HG03342 (cell line): ENCODE results near the gene DNAJC8.

ENCODE experiments used
- ATAC-seq: cut with Tn5 transposase; IDR thresholded peaks from one replicate; pipeline ENCODE4 v1.9.1; 2021; ENCODE audit warnings: mild to moderate bottlenecking, moderate library complexity; ENCODE audit not compliant: unreplicated experiment

DNAJC8 gene

DNA sequence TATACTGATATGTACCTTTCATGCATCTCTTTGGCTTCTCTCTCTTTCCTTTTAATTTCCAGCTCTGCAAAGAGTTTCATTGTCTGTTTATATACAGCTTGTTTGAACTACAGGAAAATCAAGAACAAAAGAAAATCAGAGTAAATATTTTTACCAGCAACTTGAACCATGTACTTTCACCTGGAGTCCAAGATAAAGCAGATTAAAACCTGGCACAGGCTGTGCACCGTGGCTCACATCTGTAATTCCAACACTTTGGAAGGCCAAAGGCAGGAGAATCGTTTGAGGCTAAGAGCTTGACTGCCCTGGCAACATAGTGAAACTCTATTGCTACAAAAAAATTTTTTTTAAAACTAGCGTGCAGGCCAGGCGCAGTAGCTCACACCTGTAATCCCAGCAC lies 27.6 kb downstream of the DNAJC8 start:
- ATAC-seq = no peak

DNA sequence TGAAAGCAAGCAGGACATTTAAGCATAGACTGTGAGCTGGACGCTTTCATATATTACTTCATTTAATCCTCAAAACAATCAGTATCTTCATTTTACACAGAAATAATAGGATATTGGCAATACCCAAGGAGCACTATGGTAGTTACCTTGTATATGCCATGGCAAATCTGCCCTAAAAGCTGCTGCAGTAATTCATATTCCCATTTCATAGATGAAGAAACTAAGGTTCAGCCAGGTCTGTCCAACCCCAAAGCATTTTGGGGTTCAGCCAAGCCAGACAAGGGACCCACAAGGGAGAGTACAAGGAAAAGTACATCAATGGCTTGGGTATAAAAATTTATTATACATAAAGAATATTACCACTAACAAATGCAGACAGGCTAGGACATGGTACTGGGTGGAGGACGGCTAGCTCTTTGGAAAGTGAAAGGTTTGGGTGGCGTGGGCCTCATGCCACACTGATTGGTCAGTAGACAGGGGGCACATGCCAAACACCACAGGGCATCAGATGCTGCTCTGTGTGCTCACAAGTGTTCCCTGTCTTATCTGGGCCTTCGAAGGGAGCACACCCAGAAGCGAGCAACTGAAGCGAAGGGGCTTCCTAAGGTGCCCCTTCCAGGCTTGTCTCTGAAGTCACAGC lies 32.5 kb downstream of the DNAJC8 start:
- ATAC-seq = no peak

DNA sequence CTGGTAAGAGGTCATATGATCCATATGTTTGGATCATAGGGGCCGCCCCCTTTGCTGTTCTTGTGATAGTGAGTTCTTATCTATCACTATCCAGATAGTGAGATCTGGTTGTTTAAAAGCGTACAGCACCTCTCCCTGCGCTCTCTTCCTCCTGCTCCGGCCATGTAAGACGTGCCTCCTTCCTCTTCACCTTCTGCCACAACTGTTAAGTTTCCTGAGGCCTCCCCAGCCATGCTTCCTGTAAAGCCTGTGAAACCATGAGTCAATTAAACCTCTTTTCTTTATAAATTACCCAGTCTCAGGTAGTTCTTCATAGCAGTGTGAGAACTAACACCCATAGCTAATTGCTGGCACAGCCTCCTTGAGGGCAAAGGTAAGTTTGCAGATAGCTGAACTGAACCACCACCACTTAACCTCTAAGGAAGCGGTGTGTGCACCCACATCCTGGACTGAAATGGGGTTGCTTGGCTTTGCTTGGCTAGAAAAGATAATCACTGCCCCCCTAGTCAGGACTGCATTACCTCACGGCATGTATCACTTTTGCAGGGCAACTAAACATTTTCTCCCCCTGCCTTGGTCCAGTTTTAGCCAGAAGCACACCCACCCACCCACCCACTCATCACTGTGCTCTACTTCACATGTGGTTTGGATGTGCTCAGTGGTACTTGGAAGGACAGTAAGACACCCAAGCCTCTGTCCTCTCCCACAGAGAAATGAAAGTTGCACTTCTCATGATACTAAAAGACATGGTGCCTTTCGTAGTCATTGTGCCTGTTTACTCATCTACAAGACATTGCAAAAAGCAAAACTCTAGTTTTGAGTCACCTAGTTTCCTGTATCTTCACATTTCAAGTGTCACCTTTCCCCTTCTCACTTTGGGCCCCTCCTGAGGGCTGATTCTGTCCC lies 33.2 kb downstream of the DNAJC8 start:
- ATAC-seq = peak; percentile 88

DNA sequence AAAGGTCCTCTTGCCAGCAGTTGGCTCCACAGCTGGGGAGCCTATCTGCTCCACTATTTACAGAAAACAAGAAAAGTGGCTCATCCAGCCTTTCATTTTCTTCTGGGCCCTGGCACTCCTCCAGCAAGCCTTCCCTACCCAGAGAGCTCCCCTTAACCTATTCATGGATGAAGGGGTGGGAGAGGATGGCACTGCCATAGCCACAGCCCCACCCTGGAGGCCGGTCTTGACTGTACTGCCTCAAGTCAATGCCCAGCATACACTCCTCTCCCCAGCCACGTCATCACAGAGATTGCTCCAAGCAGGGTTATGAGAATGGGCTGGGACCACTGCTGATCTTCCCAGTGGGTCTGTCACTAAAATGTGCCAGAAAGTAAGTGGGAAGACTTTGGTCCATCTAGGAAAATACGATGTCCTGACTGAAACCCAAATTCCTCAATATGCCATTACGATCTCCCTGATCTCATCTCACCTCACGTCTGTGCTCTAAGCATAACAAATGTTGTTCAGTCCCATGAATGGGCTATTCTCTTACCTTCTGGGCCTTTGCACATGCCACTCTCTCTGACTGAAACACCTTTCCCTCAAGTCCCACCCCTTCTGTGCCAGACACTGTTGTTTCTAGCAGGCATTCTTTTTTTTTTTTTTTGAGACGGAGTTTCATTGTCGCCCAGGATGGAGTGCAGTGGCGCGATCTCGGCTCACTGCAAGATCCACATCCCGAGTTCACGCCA lies 35.0 kb downstream of the DNAJC8 start:
- no peak for ATAC-seq

DNA sequence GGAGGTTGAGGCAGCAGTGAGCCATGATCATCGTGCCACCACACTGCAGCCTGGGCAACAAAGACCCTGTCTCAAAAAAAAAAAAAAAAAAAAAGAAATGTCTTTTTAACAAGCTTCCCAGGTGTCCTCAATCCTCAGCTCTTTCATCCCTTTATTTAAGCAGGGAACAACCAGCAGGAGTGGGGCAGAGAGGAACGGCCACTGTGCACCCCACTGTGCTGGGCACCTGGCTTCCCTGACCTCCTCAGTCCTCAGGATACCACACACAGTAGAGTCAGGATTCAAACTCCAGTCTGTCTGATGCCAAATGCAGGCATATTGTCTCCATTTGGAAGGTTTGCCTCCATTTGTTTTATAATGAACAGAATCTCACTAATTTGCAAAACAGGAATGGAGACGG lies 36.5 kb downstream of the DNAJC8 start:
- no peak for ATAC-seq

DNA sequence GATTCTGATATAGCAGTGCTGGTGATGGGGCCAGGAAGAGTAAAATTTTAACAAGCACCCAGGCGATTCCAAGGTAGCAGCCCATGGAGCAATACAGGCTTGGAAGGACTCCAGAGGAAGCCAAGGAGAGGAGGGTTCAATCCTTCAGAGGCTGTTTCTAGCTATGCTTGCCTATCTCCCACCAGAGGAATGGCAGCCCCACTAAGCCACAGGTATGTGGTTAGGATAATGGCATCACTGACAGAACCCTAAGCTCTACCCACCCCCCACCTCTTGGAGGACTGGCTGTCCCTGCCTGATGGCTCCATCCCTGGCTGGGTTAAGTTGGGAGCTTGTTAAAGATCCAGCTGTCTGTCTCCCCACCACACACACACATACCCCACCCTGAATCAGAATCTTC lies 37.0 kb downstream of the DNAJC8 start:
- no peak for ATAC-seq

DNA sequence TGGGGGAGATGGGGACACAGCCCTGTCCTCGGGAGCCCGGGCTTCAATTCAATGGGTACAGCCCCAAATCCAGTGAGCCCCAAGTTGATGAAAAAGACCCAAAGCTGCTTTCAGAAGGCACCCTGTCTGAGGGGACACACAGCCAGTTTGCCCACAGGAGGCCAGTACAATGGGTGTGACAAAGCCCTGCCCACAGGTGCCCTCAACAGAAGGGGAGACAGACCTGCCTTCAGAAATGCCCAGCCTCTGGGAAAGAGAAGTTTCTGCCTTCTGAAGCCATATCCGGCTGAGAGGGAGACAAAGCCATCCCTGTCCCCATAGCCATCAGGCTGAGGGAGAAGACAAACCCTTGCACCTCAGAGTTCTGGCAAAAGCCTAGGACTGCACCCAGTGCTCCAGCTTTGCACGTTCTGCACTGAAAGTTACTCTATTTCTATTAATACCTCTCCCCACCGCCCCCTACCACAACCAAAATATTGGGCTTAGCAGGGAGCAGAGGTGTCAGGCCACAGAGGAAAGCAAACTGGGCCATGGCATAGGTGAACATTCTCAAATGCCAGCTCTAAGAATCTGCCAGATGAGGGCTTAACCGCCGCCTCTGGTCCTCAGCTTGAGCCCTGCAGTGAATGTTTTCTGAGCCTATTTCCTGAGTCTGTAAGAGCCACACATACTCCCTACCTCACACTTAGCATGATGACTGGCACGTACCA lies 38.3 kb downstream of the DNAJC8 start:
- ATAC-seq = no peak

DNA sequence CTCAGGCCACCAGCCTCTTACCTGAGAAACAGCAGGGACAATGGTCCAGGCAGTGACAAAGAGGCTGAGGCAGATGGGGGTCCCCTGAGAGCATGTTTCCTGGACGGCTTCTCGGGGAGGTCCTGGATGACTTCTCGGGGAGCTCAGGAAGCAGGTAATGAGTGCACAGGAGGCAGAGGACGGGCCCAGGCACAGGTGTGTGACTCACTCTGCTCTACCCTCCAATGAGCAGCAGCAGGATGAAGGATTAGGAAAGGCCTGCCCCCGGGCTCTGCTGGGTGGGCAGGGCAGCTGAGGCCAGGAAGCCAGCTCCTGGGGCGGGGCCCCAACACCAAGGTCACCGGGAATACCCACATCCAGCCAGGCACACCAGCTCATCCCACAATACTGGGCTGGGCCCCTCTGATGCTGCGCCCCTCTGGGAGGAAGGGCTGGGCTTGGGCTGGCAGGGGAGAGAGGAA lies 39.1 kb downstream of the DNAJC8 start:
- no peak for ATAC-seq

DNA sequence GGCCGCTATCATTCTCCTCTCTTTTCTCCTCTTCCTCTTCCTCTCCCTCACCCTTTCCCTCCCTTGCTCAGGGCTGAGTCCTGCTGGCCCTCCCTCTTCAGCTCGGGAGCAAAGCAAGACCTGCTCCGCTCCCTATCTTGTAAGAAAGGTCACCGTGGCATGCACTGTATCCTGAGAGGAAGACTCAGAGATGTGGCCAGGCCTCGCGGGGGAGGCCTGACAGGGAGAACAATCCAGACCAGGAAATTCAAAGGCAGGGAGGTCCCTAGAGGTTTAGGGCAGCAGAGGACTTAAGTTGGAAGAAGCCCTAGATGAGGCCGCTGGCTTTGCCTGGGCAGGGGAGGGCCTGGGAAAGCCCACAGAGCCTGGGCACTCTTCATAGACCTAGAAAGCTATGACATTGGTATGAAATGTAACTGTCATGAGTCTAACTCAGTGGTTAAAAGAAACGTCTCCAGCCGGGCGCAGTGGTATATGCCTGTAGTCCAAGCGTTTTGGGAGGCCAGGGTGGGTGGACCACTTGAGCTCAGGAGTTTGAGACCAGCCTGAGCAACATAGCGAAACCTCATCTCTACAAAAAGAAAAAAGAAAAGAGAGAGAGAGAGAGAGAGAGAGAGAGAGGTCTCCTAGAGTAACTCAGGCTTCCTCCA lies 41.7 kb downstream of the DNAJC8 start:
- no peak for ATAC-seq

DNA sequence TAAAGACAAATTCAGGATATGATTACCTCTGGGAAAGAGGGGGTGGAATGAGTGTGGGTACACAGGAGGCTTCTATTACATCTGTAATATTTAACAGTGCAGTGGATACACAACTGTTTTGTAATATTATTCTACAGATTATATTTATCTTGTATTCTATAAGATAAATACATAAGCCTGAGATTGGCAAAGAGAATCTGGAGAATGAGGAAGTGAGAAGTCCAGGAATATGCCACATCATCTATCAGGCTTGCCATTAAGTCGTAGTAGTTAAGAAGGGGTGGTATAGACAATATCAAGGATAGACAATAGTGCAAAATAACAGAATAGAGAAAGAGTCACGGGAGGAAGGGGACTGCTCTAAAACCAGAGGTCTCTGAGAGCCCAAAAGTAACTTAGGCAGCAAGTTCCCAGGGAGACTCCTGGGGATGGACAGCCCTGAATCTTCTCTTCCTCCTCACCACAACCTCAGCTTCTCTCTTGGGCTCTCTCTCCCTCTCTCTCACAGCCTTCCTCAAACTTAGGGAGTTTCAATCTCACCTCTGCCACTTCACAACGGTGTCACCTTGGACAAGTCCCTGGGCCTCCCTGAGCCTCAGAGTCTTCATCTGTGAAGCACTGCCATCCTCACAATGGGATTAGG lies 42.4 kb downstream of the DNAJC8 start:
- ATAC-seq = no peak

DNA sequence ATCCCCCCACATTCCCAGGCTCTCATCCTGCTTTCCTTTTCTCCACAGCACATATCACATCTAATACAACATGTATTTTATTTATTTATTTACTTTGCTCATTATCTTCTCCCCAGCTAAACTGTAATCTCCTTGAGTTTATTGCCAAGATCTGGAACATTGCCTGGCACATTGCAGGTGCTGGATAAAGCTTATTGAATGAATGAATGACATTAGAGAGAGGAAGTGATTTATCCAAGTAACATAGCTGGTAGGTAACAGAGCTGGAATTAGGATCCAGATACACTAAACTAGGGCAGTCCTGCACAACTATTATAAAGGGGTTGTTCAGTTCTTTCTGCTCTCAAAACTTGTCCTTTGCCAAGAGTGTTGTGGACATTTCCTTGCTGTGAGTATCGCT lies 47.8 kb downstream of the DNAJC8 start:
- no peak for ATAC-seq

DNA sequence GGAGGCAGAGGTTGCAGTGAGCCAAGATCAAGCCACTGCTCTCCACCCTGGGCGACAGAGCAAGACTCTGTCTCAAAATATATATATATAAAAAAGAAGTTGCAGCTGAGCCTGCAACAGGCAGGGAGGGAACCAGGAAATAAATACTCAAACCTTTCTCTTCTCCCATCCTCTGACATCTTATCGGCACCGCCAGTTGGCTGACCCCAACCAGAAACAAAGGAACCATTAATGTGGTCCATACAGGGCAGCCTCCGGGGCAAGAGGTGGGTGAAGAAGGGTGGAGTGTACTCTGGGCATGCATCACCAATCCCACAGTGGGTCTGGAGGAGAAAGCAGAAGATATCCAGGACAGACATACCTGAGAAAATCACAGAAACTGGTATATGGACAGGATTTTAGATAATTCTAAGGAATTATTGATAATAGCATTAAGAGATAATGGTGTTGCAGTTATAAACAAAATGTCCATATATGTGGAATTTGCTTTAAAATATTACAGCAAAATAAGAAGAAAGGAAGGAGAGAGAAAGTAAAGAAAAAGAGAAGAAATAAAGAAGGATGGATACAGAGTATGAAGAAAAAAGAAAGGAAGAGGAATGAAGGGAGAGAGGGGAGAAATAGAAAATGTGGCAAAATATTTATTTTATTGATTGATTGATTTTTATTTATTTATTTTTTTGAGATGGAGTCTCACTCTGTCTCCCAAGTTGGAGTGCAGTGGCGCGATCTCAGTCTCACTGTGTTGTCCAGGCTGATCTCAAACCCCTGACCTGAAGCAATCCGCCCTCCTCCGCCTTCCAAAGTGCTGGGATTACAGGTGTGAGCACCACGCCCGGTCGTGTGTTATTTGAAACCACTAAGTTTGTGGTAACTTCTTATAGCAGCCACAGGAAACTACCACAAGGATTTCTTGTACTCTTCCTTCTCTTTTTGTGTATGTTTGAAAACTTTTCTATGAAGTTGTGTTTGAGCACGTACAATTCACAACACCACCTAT lies 52.2 kb downstream of the DNAJC8 start:
- no peak for ATAC-seq

DNA sequence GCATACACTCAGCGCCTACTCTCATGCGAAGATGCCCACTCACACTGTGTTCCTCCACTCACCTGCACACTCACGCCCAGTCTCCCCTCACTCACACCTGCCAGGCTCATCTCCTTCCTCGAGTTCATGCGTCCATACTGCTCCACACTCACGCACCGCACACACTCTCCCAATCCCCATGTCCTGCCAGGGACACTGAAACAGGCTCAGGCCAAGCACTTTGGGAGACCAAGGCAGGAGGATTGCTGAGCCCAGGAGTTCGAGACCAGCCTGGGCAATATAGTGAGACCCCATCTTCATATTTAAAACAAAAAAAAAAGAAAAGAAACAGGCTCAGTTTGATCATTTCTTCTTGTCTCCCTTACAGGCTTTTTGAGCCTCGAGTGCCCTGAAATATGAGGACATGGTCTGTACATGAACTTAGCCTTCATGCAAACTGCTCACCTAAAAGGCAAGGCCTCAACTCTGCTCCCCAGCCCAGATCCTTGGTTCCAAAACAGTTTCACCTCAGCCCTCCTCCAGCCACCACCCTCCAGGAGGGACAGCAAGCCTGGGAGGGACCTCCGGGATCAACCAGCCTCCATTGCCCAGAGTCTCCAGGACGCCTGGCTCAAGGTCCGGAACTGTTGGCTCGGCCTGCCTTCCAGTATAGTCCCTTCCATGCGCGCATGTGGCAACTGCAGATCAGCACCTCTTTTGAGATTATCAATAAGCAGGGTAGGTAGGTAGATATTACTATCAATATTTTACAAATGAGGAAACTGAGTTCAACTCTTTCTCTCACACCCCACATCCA lies 53.9 kb downstream of the DNAJC8 start:
- no peak for ATAC-seq

DNA sequence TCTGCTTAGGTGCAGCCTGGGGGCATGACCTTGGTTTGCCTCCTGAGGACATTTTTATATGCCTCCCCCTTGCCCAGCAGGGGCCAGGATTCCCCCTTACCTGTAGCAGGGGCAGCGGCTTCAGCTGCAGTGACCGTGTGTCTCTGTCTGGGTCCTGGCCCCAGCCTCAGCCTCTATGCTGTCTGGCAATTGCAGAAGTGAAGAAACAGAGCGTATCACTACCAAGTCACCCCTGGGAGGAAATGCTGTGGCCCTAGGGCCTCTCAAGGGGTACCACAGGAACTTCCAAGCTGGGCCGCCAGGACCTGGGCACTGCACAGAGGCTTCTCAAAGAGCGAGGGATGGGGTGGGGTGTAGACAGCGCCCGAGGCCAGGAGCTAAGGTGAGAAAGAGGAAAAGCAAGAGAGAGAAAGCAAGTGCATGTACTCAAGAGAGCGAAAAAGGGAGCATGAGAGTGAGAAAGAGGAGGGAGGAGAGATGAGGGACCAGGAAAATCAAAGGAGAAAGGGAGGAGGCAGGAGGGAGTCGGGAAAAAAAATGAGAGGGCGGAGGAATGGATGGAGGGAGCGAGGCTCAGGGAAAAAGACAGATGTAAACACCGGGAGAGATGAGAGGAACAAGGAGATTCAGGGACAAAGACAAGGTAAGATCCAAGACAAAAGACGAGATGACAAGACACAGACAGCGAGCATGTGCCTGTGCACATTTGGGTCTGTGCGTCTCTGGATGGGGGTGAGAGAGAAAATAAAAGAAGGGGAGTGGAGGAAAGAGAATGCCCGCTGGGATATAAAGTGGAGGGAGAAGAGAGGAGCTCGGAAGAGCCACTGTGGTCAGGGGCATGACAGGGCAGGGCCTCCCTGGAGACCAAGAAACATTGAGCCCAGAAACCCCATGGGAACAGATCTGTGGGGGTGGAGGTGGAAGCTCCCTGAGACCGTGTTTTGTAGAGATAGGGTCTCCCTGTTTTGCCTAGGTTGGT lies 56.0 kb downstream of the DNAJC8 start, which contains the start of gene PTAFR:
Gene PTAFR (minus strand): TSS at position 199 of the 979 bp plus-strand sequence. CDS start 25,669 bp downstream, outside the sequence.
- no peak for ATAC-seq

DNA sequence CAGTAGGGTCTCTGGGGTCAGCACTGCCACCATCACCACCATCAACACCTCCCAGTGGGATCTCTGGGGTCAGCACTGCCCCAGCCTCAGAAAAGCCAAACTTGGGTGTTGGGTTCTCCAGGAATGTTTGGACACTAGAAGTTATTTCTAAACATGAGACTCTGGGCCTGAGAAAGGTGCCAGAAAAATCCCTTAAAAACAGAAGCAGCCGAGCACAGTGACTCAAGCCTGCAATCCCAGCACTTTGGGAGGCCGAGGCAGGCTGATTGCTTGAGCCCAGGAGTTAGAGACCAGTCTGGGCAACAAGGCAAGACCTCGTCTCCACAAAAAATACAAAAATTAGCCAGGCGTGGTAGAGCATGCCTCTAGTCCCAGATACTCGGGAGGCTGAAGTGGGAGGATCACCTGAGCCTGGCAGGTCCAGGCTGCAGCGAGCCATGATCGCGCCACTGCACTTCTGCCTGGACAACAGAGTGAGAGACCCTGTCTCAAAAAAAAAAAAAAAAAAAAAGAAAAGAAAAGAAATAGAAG lies 56.8 kb downstream of the DNAJC8 start:
- ATAC-seq = no peak

DNA sequence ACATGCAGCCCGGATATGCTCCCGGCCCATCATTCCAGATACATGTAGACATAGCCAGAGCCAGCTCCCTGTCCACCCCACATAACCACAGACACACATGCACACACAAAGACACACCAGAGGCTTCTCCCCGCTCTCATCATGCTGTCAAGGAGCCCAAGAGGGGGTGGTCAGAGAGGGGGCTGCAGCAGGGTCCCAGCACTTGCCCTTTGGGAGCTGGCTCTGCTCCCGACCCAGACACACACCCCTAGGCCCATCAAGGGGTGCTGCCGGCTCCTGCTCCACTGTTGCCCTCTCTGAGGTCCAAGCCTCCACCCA lies 58.9 kb downstream of the DNAJC8 start:
- ATAC-seq = no peak
